RWPE1 (cell line): ENCODE data around the gene GLUL.

Experiments used
- CTCF ChIA-PET: fragments of 350-600 bp; sonication (Branson Sonifier 250); formaldehyde crosslinking; extraction: SDS; loops from one replicate; lab custom pipeline; 2021; lab: Yijun Ruan, JAX
- POLR2A ChIA-PET: fragments of 400-600 bp; formaldehyde crosslinking; extraction: SDS; loops from one replicate; lab custom pipeline; 2020; ENCODE audit warnings: antibody characterized with exemption; ENCODE audit not compliant: low non-redundant PET; lab: Yijun Ruan, JAX
- DNase-seq: peaks from one replicate; pipeline ENCODE4 v3.0.0; 2012; ENCODE audit warnings: low spot score
- H3K27ac ChIP-seq: fragments of 450-650 bp; 2 replicates; pipeline ENCODE4 v1.5.1; 2017
- CTCF ChIP-seq: fragments of 450-650 bp; conservative IDR thresholded peaks from 2 replicates; pipeline ENCODE4 v1.5.1; 2017; ENCODE audit warnings: low read depth, mild to moderate bottlenecking

GLUL gene

DNA sequence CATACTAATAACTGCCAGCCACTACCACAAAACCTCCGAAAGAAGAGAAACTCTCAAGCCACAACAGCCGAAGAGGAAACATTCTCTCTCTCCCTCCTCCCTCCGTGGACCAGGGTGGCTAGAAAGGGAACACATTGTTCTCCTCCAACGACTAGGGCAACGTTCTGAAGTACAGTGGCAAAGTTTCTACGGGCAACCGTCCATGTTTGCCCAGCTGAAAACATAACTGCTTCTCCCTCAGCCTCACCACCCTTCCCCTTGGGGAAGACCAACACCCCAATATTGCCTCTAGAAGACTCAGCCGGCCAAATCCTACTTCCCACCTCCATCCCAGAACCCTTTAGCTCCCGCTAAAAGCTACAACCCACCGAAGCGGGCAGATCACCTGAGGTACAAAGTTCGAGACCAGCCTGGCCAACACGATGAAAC is 2.0 kb downstream of the GLUL start:
- peak; percentile 12 for DNase-seq
- POLR2A ChIA-PET: interaction anchor here (0.7 kb wide), 1 partner anchor 171 kb away, joined by 6 read pairs; no protein-coding TSS in a partner anchor
- peak overlapping the region; percentile 92 for H3K27ac ChIP-seq
- no peak for TF ChIP-seq CTCF
- CTCF ChIA-PET: interaction anchor here (0.5 to 2.3 kb wide), 3 partner anchors 247 to 305 kb away, joined by 4 to 10 read pairs (median 9); no protein-coding TSS in a partner anchor

GRCh38 chr1:182388392-182389134 is 3.0 kb downstream of the GLUL start:
- DNase-seq: no peak
- no peak for TF ChIP-seq CTCF
- H3K27ac ChIP-seq: peak overlapping the region; percentile 71
- POLR2A ChIA-PET: no interaction called here
- CTCF ChIA-PET: interaction anchor here (0.6 to 2.3 kb wide), 2 partner anchors 204 to 246 kb away, joined by 5 to 10 read pairs; no protein-coding TSS in a partner anchor

DNA sequence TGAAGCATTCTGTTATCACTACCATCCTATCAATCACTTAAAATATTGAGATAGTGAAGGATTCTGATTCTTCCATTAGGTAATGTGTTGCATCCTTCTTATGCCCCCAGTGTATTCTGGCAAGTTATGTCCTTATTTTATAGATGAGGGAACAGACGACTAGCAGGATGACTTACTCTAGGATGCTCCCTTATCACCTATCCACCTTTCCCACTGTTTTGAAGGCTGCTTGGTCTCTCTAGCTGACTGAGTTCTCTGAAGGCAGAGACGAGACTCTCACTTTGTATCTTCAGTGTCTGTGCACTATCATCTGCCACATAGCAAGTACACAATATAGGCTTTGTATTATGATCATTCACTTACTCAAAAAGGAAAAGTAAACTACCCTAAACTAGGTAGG is 4.0 kb downstream of the GLUL start:
- POLR2A ChIA-PET: no interaction called here
- H3K27ac ChIP-seq: no peak overlapping the region
- CTCF ChIA-PET: no interaction called here
- TF ChIP-seq CTCF: no peak
- DNase-seq: no peak

DNA sequence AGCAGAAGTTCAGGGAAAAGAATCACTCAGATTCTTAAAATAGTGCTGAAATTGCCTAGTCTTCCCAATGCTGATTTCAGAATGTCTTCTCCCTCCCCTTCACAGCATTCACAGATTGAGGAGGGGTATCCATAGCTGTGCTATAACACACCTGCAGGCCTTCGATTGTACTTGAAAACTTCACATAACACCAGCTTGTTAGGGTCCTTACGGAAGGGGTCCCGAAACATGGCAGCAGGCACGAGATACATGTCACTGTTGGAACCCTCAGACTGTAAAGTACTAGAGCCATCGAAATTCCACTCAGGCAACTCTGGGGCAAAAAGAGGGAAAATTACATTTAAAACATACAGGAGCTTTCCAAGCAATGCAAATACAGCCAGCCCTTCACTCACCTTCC is 4.6 kb downstream of the GLUL start:
- POLR2A ChIA-PET: no interaction called here
- TF ChIP-seq CTCF: no peak
- CTCF ChIA-PET: no interaction called here
- no peak for DNase-seq
- no peak overlapping the region for H3K27ac ChIP-seq

DNA sequence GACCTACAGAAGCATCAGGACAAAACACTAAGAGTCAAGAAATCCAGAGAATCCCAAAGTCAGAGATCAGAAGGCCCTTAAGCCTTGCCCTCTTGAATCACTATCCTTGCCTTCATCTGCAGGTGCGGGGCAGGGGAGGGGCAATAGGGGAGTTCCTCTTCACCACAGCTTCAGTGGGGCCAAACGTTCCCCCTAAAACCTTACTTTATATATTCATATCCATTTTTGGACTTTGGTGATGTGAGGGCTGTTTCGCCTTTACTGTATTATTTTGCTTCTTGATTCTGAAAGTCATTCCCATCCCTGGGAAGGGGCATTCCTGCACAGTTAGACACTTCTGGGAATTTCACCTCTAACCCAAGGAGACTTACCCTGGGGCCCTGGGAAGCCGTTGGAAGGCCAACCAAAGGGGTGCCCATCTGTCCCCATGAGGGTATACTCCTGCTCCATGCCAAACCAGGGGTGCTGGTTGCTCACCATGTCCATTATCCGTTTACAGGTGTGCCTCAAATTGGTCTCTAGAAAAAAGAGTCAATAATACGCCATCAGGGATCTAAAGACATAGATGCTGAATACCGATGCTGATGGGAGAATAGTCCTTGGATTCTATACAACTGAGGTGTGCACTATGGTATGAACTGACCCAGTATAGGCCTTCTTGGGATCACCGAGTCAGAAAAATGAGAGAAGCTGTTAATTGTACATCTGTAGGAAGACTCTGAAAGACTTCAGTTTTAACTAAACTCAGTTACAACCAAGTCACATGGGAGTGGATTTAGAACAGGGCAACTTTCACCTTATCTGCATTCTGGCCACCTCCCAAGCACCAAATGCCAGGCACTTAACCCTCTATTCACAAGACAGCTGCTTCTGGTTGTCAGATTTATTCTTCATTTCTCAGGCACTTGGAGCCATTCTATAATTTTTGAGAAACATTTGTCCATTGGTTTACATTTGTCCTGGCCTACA is 5.4 kb downstream of the GLUL start:
- POLR2A ChIA-PET: no interaction called here
- CTCF ChIA-PET: interaction anchor here (0.6 kb wide), 1 partner anchor 202 kb away, joined by 3 read pairs; no protein-coding TSS in a partner anchor
- H3K27ac ChIP-seq: peak overlapping the region; percentile 64
- no peak for DNase-seq
- TF ChIP-seq CTCF: no peak

GRCh38 chr1:182384387-182384960 is 7.1 kb downstream of the GLUL start:
- CTCF ChIA-PET: interaction anchor here (0.6 kb wide), 1 partner anchor 242 kb away, joined by 3 read pairs; no protein-coding TSS in a partner anchor
- POLR2A ChIA-PET: no interaction called here
- no peak for TF ChIP-seq CTCF
- DNase-seq: no peak
- H3K27ac ChIP-seq: peak overlapping the region; percentile 57
